ENCODE measurements around the gene CATSPERZ. TPM values are rescaled to one million over a fixed set of nuclear protein-coding genes. Genes with fewer than 3 reads are reported as not detected.

CATSPERZ gene
- total and polyA plus RNA-seq, 2 donors = 0.19 to 0.78 TPM

GRCh38 chr11:64290352-64291261, 9.6 kb upstream of the CATSPERZ start:
- DNase-seq (ENCODE audit: low read depth in 6 of 9, low spot score in 9 of 9) = no peak
- Histone ChIP-seq H3K27ac (ENCODE audit: low read depth in 1 of 2, low read length in 1 of 2) (no peak overlapping the region), H3K4me1 (ENCODE audit: control insufficient read depth in 2 of 2, insufficient read depth in 2 of 2, low read length in 2 of 2) (peaks cover 11 to 13% of the 10 kb centered on the region in 2 donors), H3K9me3 (ENCODE audit: control insufficient read depth in 2 of 2, insufficient read depth in 1 of 2, low read length in 1 of 2) (peaks cover 0 to 5% of the 10 kb centered on the region in 2 donors), H3K4me3 (ENCODE audit: low read length in 2 of 2) (no peak overlapping the region), H3K27me3 (ENCODE audit: control insufficient read depth in 2 of 2, insufficient read depth in 1 of 2, low read length in 1 of 2) (peaks cover 52 to 68% of the 10 kb centered on the region in 2 donors), H3K36me3 (ENCODE audit: control insufficient read depth in 2 of 2, insufficient read depth in 2 of 2, low read length in 1 of 2) (peaks cover 0 to 3% of the 10 kb centered on the region in 2 donors)
- WGBS = 66% methylated on average over 10 of the region's 10 CpGs

DNA sequence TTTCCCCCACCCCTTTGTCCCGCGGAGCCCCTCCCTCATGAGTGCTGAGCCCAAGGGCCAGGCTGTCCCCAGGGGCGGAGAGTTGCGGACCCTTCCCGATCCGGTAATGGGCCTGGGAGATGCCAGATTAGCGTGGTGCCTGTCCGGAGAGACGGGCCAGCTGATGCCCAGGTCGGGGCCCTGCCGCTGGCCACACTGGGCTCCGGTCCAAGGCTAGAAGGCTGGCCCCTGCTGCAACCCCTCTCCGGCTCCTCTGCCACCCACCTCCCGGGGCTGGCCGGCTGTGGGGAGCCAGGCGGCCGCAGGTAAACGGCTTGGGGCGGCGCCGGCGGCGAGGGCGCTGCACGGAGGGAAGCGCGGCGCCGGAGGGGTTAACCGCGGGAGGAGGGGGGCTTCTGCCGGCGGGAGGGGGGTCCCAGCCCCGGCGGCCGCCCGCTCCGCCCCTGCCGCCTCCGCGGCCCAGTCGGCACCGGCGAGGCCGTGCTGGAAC, 8.9 kb upstream of the CATSPERZ start, which contains the start of gene KCNK4:
Gene KCNK4 (plus strand): TSS at position 41 of the 490 bp plus-strand sequence. CDS start 1,717 bp downstream, outside the sequence.
- WGBS = 6% methylated on average over 45 of the region's 45 CpGs
- Histone ChIP-seq H3K9me3 (ENCODE audit: control insufficient read depth in 2 of 2, insufficient read depth in 1 of 2, low read length in 1 of 2) (peaks cover 0 to 5% of the 10 kb centered on the region in 2 donors), H3K27ac (ENCODE audit: low read depth in 1 of 2, low read length in 1 of 2) (no peak within 1 kb of the TSS), H3K36me3 (ENCODE audit: control insufficient read depth in 2 of 2, insufficient read depth in 2 of 2, low read length in 1 of 2) (peaks cover 0 to 3% of the 10 kb centered on the region in 2 donors), H3K4me3 (ENCODE audit: low read length in 2 of 2) (peak within 1 kb of the TSS in 1 of 2 donors; percentile 29), H3K4me1 (ENCODE audit: control insufficient read depth in 2 of 2, insufficient read depth in 2 of 2, low read length in 2 of 2) (peaks cover 7 to 8% of the 10 kb centered on the region in 2 donors), H3K27me3 (ENCODE audit: control insufficient read depth in 2 of 2, insufficient read depth in 1 of 2, low read length in 1 of 2) (peaks cover 59 to 75% of the 10 kb centered on the region in 2 donors)
- no peak for DNase-seq (ENCODE audit: low read depth in 6 of 9, low spot score in 9 of 9)

GRCh38 chr11:64291752-64292459, 8.3 kb upstream of the CATSPERZ start:
- Histone ChIP-seq H3K4me3 (ENCODE audit: low read length in 2 of 2) (peak overlapping the region in 1 of 2 donors; percentile 29), H3K4me1 (ENCODE audit: control insufficient read depth in 2 of 2, insufficient read depth in 2 of 2, low read length in 2 of 2) (peaks cover 3 to 4% of the 10 kb centered on the region in 2 donors), H3K9me3 (ENCODE audit: control insufficient read depth in 2 of 2, insufficient read depth in 1 of 2, low read length in 1 of 2) (peaks cover 0 to 5% of the 10 kb centered on the region in 2 donors), H3K27me3 (ENCODE audit: control insufficient read depth in 2 of 2, insufficient read depth in 1 of 2, low read length in 1 of 2) (peaks cover 65 to 81% of the 10 kb centered on the region in 2 donors), H3K27ac (ENCODE audit: low read depth in 1 of 2, low read length in 1 of 2) (no peak overlapping the region), H3K36me3 (ENCODE audit: control insufficient read depth in 2 of 2, insufficient read depth in 2 of 2, low read length in 1 of 2) (peaks cover 0 to 3% of the 10 kb centered on the region in 2 donors)
- no peak for DNase-seq (ENCODE audit: low read depth in 6 of 9, low spot score in 9 of 9)
- 1% methylated on average over 96 of the region's 96 CpGs for whole genome bisulfite sequencing

GRCh38 chr11:64292460-64293254, 7.5 kb upstream of the CATSPERZ start:
- Histone ChIP-seq H3K36me3 (ENCODE audit: control insufficient read depth in 2 of 2, insufficient read depth in 2 of 2, low read length in 1 of 2) (peaks cover 0 to 3% of the 10 kb centered on the region in 2 donors), H3K4me3 (ENCODE audit: low read length in 2 of 2) (peak overlapping the region in 1 of 2 donors; percentile 29), H3K27me3 (ENCODE audit: control insufficient read depth in 2 of 2, insufficient read depth in 1 of 2, low read length in 1 of 2) (peaks cover 72 to 89% of the 10 kb centered on the region in 2 donors), H3K27ac (ENCODE audit: low read depth in 1 of 2, low read length in 1 of 2) (no peak overlapping the region), H3K4me1 (ENCODE audit: control insufficient read depth in 2 of 2, insufficient read depth in 2 of 2, low read length in 2 of 2) (peaks cover 3 to 11% of the 10 kb centered on the region in 2 donors), H3K9me3 (ENCODE audit: control insufficient read depth in 2 of 2, insufficient read depth in 1 of 2, low read length in 1 of 2) (peaks cover 0 to 5% of the 10 kb centered on the region in 2 donors)
- WGBS = 39% methylated on average over 42 of the region's 42 CpGs
- DNase-seq (ENCODE audit: low read depth in 6 of 9, low spot score in 9 of 9) = no peak

DNA sequence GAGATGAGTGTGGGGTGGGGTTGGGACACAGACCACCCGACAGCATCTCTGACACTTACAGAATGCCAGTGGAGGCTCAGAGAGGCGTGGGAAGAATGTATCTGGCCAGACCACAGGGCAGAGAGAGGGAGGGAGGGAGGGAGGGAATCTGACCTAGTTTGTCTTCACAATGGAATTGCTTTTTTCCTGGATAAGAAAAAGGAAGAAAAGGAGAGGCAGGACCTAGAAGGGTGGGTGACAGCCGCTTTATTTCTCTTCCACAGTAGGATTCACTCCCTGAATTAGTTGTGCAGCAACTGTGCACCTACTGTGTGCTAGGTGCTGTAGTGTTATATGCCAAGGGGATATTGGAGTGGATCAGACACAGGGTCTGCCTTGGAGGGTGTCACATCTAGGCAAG, 5.4 kb upstream of the CATSPERZ start:
- H3K36me3 ChIP-seq (ENCODE audit: control insufficient read depth in 2 of 2, insufficient read depth in 2 of 2, low read length in 1 of 2) = no peaks in the 10 kb centered on the region
- no peak for DNase-seq (ENCODE audit: low read depth in 6 of 9, low spot score in 9 of 9)
- peaks cover 3 to 15% of the 10 kb centered on the region in 2 donors for H3K4me1 ChIP-seq (ENCODE audit: control insufficient read depth in 2 of 2, insufficient read depth in 2 of 2, low read length in 2 of 2)
- no peak overlapping the region for H3K4me3 ChIP-seq (ENCODE audit: low read length in 2 of 2)
- peaks cover 90 to 100% of the 10 kb centered on the region in 2 donors for H3K27me3 ChIP-seq (ENCODE audit: control insufficient read depth in 2 of 2, insufficient read depth in 1 of 2, low read length in 1 of 2)
- 85% methylated on average over 3 of the region's 3 CpGs for WGBS
- H3K9me3 ChIP-seq (ENCODE audit: control insufficient read depth in 2 of 2, insufficient read depth in 1 of 2, low read length in 1 of 2) = peaks cover 0 to 7% of the 10 kb centered on the region in 2 donors
- no peak overlapping the region for H3K27ac ChIP-seq (ENCODE audit: low read depth in 1 of 2, low read length in 1 of 2)

- 97% methylated on average over 4 of the region's 4 CpGs for WGBS
- Histone ChIP-seq H3K36me3 (ENCODE audit: control insufficient read depth in 2 of 2, insufficient read depth in 2 of 2, low read length in 1 of 2) (no peaks in the 10 kb centered on the region), H3K27me3 (ENCODE audit: control insufficient read depth in 2 of 2, insufficient read depth in 1 of 2, low read length in 1 of 2) (peaks cover 90 to 100% of the 10 kb centered on the region in 2 donors), H3K9me3 (ENCODE audit: control insufficient read depth in 2 of 2, insufficient read depth in 1 of 2, low read length in 1 of 2) (peaks cover 0 to 15% of the 10 kb centered on the region in 2 donors), H3K4me1 (ENCODE audit: control insufficient read depth in 2 of 2, insufficient read depth in 2 of 2, low read length in 2 of 2) (peaks cover 4 to 24% of the 10 kb centered on the region in 2 donors), H3K4me3 (ENCODE audit: low read length in 2 of 2) (no peak overlapping the region), H3K27ac (ENCODE audit: low read depth in 1 of 2, low read length in 1 of 2) (no peak overlapping the region)
- no peak for DNase-seq (ENCODE audit: low read depth in 6 of 9, low spot score in 9 of 9)
Measured at GRCh38 chr11:64295760-64296159, 4.4 kb upstream of the CATSPERZ start.

GRCh38 chr11:64296236-64296635, 3.9 kb upstream of the CATSPERZ start:
- H3K4me1 ChIP-seq (ENCODE audit: control insufficient read depth in 2 of 2, insufficient read depth in 2 of 2, low read length in 2 of 2) = peaks cover 9 to 26% of the 10 kb centered on the region in 2 donors
- no peak for DNase-seq (ENCODE audit: low read depth in 6 of 9, low spot score in 9 of 9)
- peaks cover 90 to 100% of the 10 kb centered on the region in 2 donors for H3K27me3 ChIP-seq (ENCODE audit: control insufficient read depth in 2 of 2, insufficient read depth in 1 of 2, low read length in 1 of 2)
- peaks cover 0 to 16% of the 10 kb centered on the region in 2 donors for H3K9me3 ChIP-seq (ENCODE audit: control insufficient read depth in 2 of 2, insufficient read depth in 1 of 2, low read length in 1 of 2)
- 79% methylated on average over 1 of the region's 1 CpG for WGBS
- no peak overlapping the region for H3K4me3 ChIP-seq (ENCODE audit: low read length in 2 of 2)
- H3K36me3 ChIP-seq (ENCODE audit: control insufficient read depth in 2 of 2, insufficient read depth in 2 of 2, low read length in 1 of 2) = no peaks in the 10 kb centered on the region
- no peak overlapping the region for H3K27ac ChIP-seq (ENCODE audit: low read depth in 1 of 2, low read length in 1 of 2)

All from thymus (tissue), 11 donors.